ENCODE results near the gene SENP3. TPM values are rescaled to one million over a fixed set of nuclear protein-coding genes. Genes with fewer than 3 reads are reported as not detected.

Gene SENP3
- polyA plus RNA-seq, 4 donors, result 57.4 to 83.0 (median 73.6) TPM

- no peak for DNase-seq (ENCODE audit: low read depth in 4 of 4, low spot score in 3 of 4)
These were observed 13.8 kb downstream of the SENP3 start for GRCh38 chr17:7575481-7575883.

GRCh38 chr17:7575959-7576358 is 14.2 kb downstream of the SENP3 start:
- DNase-seq (ENCODE audit: low read depth in 4 of 4, low spot score in 3 of 4), result no peak

GRCh38 chr17:7576432-7576937 is 14.8 kb downstream of the SENP3 start:
- DNase-seq (ENCODE audit: low read depth in 4 of 4, low spot score in 3 of 4), result no peak

- no peak for DNase-seq (ENCODE audit: low read depth in 4 of 4, low spot score in 3 of 4)
These were observed 15.8 kb downstream of the SENP3 start for GRCh38 chr17:7577327-7578199.

GRCh38 chr17:7579001-7579833 is 17.5 kb downstream of the SENP3 start, which contains the start of gene CD68:
CD68 (plus strand) TSS chr17:7579638; CDS start chr17:7579678, 40 bp downstream.
- DNase-seq (ENCODE audit: low read depth in 4 of 4, low spot score in 3 of 4), result no peak

GRCh38 chr17:7579834-7580603 is 18.3 kb downstream of the SENP3 start:
- DNase-seq (ENCODE audit: low read depth in 4 of 4, low spot score in 3 of 4), result no peak

GRCh38 chr17:7580604-7581575 is 19.2 kb downstream of the SENP3 start:
- no peak for DNase-seq (ENCODE audit: low read depth in 4 of 4, low spot score in 3 of 4)

GRCh38 chr17:7582396-7583252 is 20.9 kb downstream of the SENP3 start:
- no peak for DNase-seq (ENCODE audit: low read depth in 4 of 4, low spot score in 3 of 4)

- DNase-seq (ENCODE audit: low read depth in 4 of 4, low spot score in 3 of 4), result peak; percentile 94 to 97 (median 96)
These were observed 21.8 kb downstream of the SENP3 start, which contains the start of gene MPDU1 for GRCh38 chr17:7583253-7584109. MPDU1 (plus strand) TSS chr17:7583852; CDS start chr17:7583863, 11 bp downstream.

GRCh38 chr17:7586673-7587419 is 25.1 kb downstream of the SENP3 start:
- DNase-seq (ENCODE audit: low read depth in 4 of 4, low spot score in 3 of 4), result no peak

GRCh38 chr17:7587420-7588151 is 25.9 kb downstream of the SENP3 start:
- DNase-seq (ENCODE audit: low read depth in 4 of 4, low spot score in 3 of 4), result no peak

- DNase-seq (ENCODE audit: low read depth in 4 of 4, low spot score in 3 of 4), result no peak
These were observed 27.0 kb downstream of the SENP3 start for GRCh38 chr17:7588553-7589203.

- DNase-seq (ENCODE audit: low read depth in 4 of 4, low spot score in 3 of 4), result peak; percentile 71 to 77 (median 73)
These were observed 27.6 kb downstream of the SENP3 start for GRCh38 chr17:7589204-7589868.

GRCh38 chr17:7589891-7590691 is 28.4 kb downstream of the SENP3 start, which contains the start of gene SOX15:
SOX15 (minus strand) TSS chr17:7590094; CDS start chr17:7589676, 418 bp downstream.
- no peak for DNase-seq (ENCODE audit: low read depth in 4 of 4, low spot score in 3 of 4)

All from left renal pelvis (tissue), 4 donors.